Gastroesophageal sphincter (tissue), 4 donors: ENCODE data around the gene ATP6V0C. TPM values are rescaled to one million over a fixed set of nuclear protein-coding genes. Genes with fewer than 3 reads are reported as not detected.
A peak's percentile ranks its signal among the peaks of the same experiment; 100 is the strongest.

Experiments used
- ATAC-seq: fragments of 150-250 bp; one replicate; pipeline ENCODE4 v1.9.1; 2016; ENCODE audit warnings: mild to moderate bottlenecking, moderate library complexity
- H3K27ac ChIP-seq, 4 donors: fragments of 200-600 bp; sonication (generic) in 3 of 4; 1 replicate in 3 of 4; 2 replicates in 1 of 4; pipeline ENCODE4 v1.5.1; 2016 to 2019
- H3K27me3 ChIP-seq: fragments of 200-600 bp; sonication (generic); one replicate; pipeline ENCODE4 v1.5.1; 2019
- H3K36me3 ChIP-seq, 2 donors: fragments of 200-600 bp; sonication (generic); one replicate each; pipeline ENCODE4 v1.5.1; 2019; ENCODE audit warnings: control low read depth in 1 of 2
- H3K4me1 ChIP-seq, 3 donors: fragments of 200-600 bp; sonication (generic); 1 replicate in 2 of 3; 2 replicates in 1 of 3; pipeline ENCODE4 v1.5.1; 2016 to 2019; ENCODE audit warnings: control low read depth in 2 of 3
- H3K4me3 ChIP-seq, 2 donors: fragments of 200-600 bp; sonication (generic); one replicate each; pipeline ENCODE4 v1.5.1; 2019; ENCODE audit warnings: mild to moderate bottlenecking in 1 of 2, moderate library complexity in 1 of 2
- H3K9me3 ChIP-seq, 3 donors: fragments of 200-600 bp; sonication (generic); one replicate each; pipeline ENCODE4 v1.5.1; 2017 to 2019; ENCODE audit warnings: control low read depth in 2 of 3
- EP300 ChIP-seq: sonication (generic); formaldehyde crosslinking; IDR thresholded peaks from one replicate; pipeline ENCODE4 v1.6.1; 2017; ENCODE audit warnings: antibody characterized with exemption, mild to moderate bottlenecking
- POLR2A ChIP-seq, 2 donors: fragments of 450-650 bp; IDR thresholded peaks; one replicate each; pipeline ENCODE4 v1.6.1; 2017; ENCODE audit warnings: antibody characterized with exemption in 2 of 2, mild to moderate bottlenecking in 2 of 2, moderate library complexity in 1 of 2
- POLR2AphosphoS5 ChIP-seq: sonication (generic); formaldehyde crosslinking; IDR thresholded peaks from one replicate; pipeline ENCODE4 v1.6.1; 2017; ENCODE audit warnings: antibody characterized with exemption
- WGBS, 2 donors: methylation state at CpG; one replicate each; pipeline ENCODE4 v1.1.5; 2018; ENCODE audit warnings: low coverage in 1 of 2; 5-methylcytosine and 5-hydroxymethylcytosine counted together
- total RNA-seq, 4 donors: library from RNA; depleted of rRNA; stranded (reverse); fragments of >200 nt; gene quantifications; one replicate each; pipeline ENCODE4 v1.1.0, GENCODE V29; 2016
- TF ChIP-seq, protein P1 (sequence below), 4 experiments: fragments of 200-600 bp in 2 of 4; fragments of 450-650 bp in 2 of 4; sonication (generic) in 1 of 4; IDR thresholded peaks; one replicate each; pipeline ENCODE4 v1.5.1; 2017 to 2019; ENCODE audit warnings: antibody characterized with exemption in 4 of 4, mild to moderate bottlenecking in 2 of 4, moderate library complexity in 2 of 4

ATP6V0C gene
- total RNA-seq = 10 to 100 TPM; 37.5 to 62.2 (median 50.9) TPM

DNA sequence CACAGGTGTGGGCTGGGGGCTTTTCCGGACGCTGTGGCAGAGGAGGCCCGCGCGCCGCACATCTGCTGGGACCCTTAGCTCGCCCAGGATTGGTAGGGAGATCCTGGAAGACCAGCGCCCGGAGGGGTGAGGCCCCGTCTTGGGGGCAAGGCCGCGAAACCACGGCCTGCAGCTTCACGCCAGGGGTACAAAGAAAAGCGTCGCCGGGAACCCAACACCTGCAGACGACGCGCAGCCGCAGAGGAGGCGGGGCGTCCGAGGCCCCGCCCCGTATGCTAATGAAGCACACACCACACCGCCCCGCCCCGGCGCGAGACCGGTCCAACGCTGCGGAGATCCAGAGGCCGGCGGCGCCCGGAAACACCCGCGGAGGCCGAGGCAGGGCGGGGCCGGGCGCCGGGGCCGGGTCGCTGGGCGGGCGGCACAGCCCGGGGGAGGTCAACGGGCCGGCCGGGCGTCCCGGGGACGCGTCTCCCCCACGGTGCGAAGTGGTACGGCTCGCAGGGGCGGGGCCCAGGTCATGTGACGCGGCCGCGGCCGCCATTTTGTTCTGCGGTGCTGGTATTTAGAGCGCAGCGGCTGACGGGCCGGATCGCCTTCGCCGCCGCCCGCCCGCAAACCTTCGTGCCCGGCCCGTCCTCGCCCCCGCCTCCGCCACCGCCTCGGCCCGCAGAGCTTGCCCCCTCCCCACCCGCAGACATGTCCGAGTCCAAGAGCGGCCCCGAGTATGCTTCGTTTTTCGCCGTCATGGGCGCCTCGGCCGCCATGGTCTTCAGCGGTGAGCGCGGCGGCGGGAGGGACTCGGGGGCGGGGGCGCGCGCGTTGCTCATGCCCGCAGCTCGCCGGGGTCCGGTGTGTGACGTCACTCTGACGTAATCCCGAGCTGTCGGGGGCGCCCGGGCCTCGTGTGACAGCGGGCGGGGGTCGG, at the start of gene ATP6V0C:
Gene ATP6V0C (plus strand): TSS at position 548 of the 928 bp plus-strand sequence. CDS start 152 bp downstream, at position 700.
- ATAC-seq = peak; percentile 90
- H3K9me3 ChIP-seq = no peaks in the 10 kb centered on the region
- peak within 1 kb of the TSS; percentile 82 to 97 for H3K4me3 ChIP-seq
- no peaks in the 10 kb centered on the region for H3K36me3 ChIP-seq
- no peaks in the 10 kb centered on the region for H3K27me3 ChIP-seq
- TF ChIP-seq POLR2A (IDR thresholded peaks at IDR 0.05) = peak; percentile 90 to 96
- TF ChIP-seq EP300 = no peak
- TF ChIP-seq POLR2AphosphoS5 = peak; percentile 93
- TF ChIP-seq, protein P1, sequence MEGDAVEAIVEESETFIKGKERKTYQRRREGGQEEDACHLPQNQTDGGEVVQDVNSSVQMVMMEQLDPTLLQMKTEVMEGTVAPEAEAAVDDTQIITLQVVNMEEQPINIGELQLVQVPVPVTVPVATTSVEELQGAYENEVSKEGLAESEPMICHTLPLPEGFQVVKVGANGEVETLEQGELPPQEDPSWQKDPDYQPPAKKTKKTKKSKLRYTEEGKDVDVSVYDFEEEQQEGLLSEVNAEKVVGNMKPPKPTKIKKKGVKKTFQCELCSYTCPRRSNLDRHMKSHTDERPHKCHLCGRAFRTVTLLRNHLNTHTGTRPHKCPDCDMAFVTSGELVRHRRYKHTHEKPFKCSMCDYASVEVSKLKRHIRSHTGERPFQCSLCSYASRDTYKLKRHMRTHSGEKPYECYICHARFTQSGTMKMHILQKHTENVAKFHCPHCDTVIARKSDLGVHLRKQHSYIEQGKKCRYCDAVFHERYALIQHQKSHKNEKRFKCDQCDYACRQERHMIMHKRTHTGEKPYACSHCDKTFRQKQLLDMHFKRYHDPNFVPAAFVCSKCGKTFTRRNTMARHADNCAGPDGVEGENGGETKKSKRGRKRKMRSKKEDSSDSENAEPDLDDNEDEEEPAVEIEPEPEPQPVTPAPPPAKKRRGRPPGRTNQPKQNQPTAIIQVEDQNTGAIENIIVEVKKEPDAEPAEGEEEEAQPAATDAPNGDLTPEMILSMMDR (IDR thresholded peaks at IDR 0.05) = peak in 1 of 4 experiments; percentile 20
- WGBS, 2 donors = 0 to 5% methylated on average over 4 to 11 of the region's 122 CpGs
- peak within 1 kb of the TSS; percentile 94 to 98 (median 96) for H3K27ac ChIP-seq
- peaks cover 0 to 66% (median 49%) of the 10 kb centered on the region in 3 donors for H3K4me1 ChIP-seq

DNA sequence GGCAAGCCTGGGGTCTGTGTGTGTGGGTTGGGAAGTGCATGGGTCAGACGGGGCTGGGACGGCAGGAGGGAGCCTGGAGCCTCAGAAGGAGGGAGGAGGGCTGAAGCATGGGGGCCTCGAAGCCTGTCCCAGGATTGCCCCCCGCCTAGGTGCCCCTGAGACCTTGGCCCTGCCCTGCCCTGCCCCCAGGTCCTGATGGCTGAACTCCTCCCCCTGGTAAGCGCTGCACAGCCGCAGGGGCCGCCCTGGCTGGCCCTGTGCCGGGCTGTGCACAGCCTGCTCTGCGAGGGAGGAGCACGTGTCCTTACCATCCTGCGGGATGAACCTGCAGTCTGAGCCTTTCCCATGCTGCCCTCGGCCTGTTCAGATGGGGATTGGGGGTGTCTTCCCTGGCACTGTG, 49.4 kb upstream of the ATP6V0C start:
- no peaks in the 10 kb centered on the region for H3K9me3 ChIP-seq
- H3K4me3 ChIP-seq = no peak overlapping the region
- H3K27ac ChIP-seq = no peak overlapping the region
- TF ChIP-seq EP300 = no peak
- TF ChIP-seq POLR2AphosphoS5 = no peak
- H3K36me3 ChIP-seq = no peaks in the 10 kb centered on the region
- H3K27me3 ChIP-seq = peaks cover 23% of the 10 kb centered on the region
- H3K4me1 ChIP-seq = peaks cover 0 to 34% (median 20%) of the 10 kb centered on the region in 3 donors
- ATAC-seq = no peak
- WGBS, 2 donors = 40 to 50% methylated on average over 1 to 2 of the region's 12 CpGs

DNA sequence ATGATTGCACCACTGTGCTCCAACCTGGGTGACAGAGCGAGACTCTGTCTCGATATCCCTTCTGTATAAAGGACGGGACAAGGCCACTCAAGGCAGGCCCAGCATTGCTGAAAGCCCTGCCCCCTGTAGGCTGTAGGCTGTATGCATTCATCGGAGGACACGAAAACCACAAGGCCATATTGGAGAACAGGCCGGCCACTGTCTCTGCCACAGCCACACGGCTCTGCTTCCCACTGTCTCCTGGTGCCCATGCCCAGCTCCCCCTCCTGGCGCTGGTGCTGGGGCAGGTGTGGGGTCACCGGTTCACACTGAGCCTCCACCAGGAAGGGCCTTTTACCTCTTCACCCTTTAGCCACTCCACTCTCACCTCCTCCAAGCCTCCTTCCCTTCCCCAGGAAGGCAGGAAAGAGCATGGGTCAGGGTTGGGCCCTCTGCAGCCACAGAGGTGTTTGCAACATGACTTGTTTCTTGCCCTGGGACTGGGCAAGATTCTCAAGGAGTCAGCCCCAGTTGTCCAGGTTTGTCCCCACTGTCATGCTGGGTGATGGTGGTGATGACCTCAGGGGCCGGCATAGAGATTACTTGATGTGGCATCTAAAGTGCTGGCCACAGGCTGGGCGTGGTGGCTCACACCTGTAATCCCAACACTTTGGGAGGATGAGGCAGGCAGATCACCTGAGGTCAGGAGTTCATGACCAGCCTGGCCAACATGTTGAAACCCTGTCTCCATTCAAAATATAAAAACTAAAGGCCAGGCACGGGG, 47.9 kb upstream of the ATP6V0C start:
- H3K4me1 ChIP-seq = peaks cover 0 to 34% (median 17%) of the 10 kb centered on the region in 3 donors
- peaks cover 38% of the 10 kb centered on the region for H3K27me3 ChIP-seq
- H3K4me3 ChIP-seq = no peak overlapping the region
- no peak for TF ChIP-seq POLR2AphosphoS5
- no peak for TF ChIP-seq EP300
- TF ChIP-seq, protein P1 (IDR thresholded peaks at IDR 0.05) = no peak
- no peak for TF ChIP-seq POLR2A (IDR thresholded peaks at IDR 0.05)
- WGBS, 2 donors = 72% methylated on average over 7 of the region's 12 CpGs; no CpG with 5 or more reads in 1 of the 2 donors
- ATAC-seq = no peak
- no peak overlapping the region for H3K27ac ChIP-seq
- H3K9me3 ChIP-seq = no peaks in the 10 kb centered on the region
- H3K36me3 ChIP-seq = no peaks in the 10 kb centered on the region

DNA sequence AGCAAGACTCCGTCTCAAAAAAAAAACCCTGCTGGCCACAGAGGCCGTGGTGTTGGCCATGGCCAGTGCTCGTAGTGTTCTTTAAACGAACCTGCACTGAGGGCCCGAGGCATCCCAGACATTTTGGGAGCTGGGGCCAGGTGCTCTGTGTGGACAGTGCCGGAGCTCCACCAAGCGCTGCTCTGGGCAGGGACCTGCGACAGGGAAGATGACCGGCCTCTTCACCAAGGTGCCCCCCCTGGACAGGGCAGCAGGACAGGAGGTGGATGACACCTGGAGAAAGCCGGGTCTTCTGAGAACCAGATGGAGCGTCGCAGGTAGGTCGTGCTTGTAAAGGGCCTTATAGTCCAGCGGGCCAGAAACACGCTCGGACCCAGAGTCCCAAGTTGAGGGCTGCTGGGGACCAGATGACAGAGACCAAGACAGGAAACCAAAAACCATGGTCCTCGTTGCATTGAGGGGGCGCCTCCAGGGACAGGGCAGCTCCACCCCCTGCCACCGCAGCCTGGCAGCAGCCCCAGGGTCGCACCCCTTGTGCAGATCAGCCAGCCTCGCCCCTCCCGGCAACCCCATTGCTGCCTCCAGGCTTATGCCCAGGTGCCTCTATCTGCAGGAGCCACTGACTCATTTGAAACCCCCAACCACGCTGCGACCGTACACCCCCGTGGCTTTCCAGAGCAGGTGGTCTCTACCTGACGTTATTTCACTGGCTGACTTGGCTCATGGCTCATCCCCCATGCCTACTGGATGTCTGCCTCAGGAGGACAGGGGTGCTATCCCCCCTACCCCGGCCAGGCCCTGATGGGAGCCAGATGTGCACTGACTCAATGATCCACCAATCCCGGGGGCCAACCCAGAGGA, 46.9 kb upstream of the ATP6V0C start:
- Histone ChIP-seq H3K27me3 (peaks cover 49% of the 10 kb centered on the region), H3K4me3 (peak overlapping the region in 1 of 2 donors; percentile 67), H3K27ac (peak overlapping the region in 1 of 4 donors; percentile 71), H3K36me3 (no peaks in the 10 kb centered on the region), H3K9me3 (no peaks in the 10 kb centered on the region), H3K4me1 (peaks cover 0 to 44% (median 28%) of the 10 kb centered on the region in 3 donors)
- WGBS, 2 donors = 81% methylated on average over 5 of the region's 29 CpGs; no CpG with 5 or more reads in 1 of the 2 donors
- TF ChIP-seq POLR2AphosphoS5 = no peak
- TF ChIP-seq, protein P1 (IDR thresholded peaks at IDR 0.05) = no peak
- no peak for TF ChIP-seq POLR2A (IDR thresholded peaks at IDR 0.05)
- no peak for TF ChIP-seq EP300
- no peak for ATAC-seq
